ENCODE data around the gene RBKS. TPM values are rescaled to one million over a fixed set of nuclear protein-coding genes. Genes with fewer than 3 reads are reported as not detected.

RBKS gene
- total and polyA plus RNA-seq, 8 donors = 1.5 to 3.9 (median 2.4) TPM

GRCh38 chr2:27852691-27853090 lies 37.5 kb downstream of the RBKS start:
- no peak for FAIRE-seq
- H3K4me3 ChIP-seq = no peak overlapping the region
- no peaks in the 10 kb centered on the region for H3K36me3 ChIP-seq
- no peak for DNase-seq
- no peaks in the 10 kb centered on the region for H3K9me3 ChIP-seq
- intact Hi-C loops (cut with DNase I) = no loop called here
- no peak for TF ChIP-seq CTCF (IDR thresholded peaks at IDR 0.05)
- H3K4me1 ChIP-seq = peaks cover 0 to 7% (median 0%) of the 10 kb centered on the region in 3 donors
- ATAC-seq = no peak
- no peaks in the 10 kb centered on the region for H3K27me3 ChIP-seq
- WGBS, 2 donors = 96 to 97% methylated on average over 1 of the region's 1 CpG
- H3K27ac ChIP-seq = no peak overlapping the region

- Histone ChIP-seq H3K9me3 (no peaks in the 10 kb centered on the region), H3K4me1 (peaks cover 0 to 7% (median 0%) of the 10 kb centered on the region in 3 donors), H3K27me3 (no peaks in the 10 kb centered on the region), H3K4me3 (no peak overlapping the region), H3K27ac (no peak overlapping the region), H3K36me3 (peaks cover 0 to 5% (median 0%) of the 10 kb centered on the region in 3 donors)
- no peak for TF ChIP-seq CTCF (IDR thresholded peaks at IDR 0.05)
- intact Hi-C loops (cut with DNase I) = no loop called here
- no peak for DNase-seq
- no peak for FAIRE-seq
- no peak for ATAC-seq
- 93 to 94% methylated on average over 3 of the region's 3 CpGs for WGBS, 2 donors
Observed at GRCh38 chr2:27849558-27850205, 40.5 kb downstream of the RBKS start.

DNA sequence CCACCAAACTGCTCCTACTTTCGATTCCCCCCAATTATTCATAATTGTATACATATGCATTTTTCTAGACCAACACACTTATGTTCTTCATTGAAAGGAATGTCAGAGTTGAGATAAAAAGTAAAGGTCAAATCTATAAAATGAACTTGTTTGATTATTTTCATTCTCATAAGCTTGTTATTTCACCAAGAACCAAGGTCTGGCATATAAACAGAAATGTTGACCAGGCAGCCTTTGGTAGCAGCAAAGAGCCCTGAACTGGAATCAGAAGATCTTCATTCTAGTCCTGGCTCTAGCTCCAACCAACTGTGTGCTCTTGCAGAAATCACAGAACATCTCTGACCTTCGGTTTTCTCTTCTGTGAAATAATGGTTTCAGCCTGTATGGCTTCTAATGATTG lies 42.9 kb downstream of the RBKS start:
- DNase-seq (no peak), FAIRE-seq (no peak), ATAC-seq (no peak)
- H3K9me3 ChIP-seq = no peaks in the 10 kb centered on the region
- peaks cover 0 to 5% (median 0%) of the 10 kb centered on the region in 3 donors for H3K36me3 ChIP-seq
- no peaks in the 10 kb centered on the region for H3K27me3 ChIP-seq
- WGBS, 2 donors = 81 to 87% methylated on average over 2 of the region's 2 CpGs
- TF ChIP-seq CTCF (IDR thresholded peaks at IDR 0.05) = no peak
- no peak overlapping the region for H3K4me3 ChIP-seq
- H3K4me1 ChIP-seq = no peaks in the 10 kb centered on the region
- intact Hi-C loops (cut with DNase I) = no loop called here
- no peak overlapping the region for H3K27ac ChIP-seq

DNA sequence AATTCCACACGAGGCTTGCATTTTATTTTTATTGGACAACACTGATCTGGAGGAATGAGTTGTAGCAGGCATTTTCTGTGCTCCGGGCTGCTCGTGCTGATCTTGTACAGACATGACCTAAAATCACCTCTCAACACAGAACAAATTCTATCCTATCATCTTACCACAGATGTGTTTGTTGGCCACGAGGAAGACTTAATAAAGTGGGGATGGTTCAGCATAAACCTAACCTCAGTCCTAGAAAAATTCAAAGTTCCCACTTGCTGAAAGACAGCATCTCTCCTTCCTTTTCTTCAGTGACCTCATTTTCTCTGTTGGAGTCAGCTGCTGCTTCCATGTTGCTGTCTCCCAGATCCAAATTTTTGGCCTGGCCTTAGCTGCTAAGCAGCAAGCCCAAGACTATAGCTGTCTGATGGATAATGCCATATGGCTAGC lies 45.3 kb downstream of the RBKS start:
- Histone ChIP-seq H3K27ac (no peak overlapping the region), H3K36me3 (peaks cover 0 to 5% (median 0%) of the 10 kb centered on the region in 3 donors), H3K4me3 (no peak overlapping the region), H3K27me3 (no peaks in the 10 kb centered on the region), H3K4me1 (no peaks in the 10 kb centered on the region), H3K9me3 (no peaks in the 10 kb centered on the region)
- FAIRE-seq (no peak), ATAC-seq (no peak), DNase-seq (no peak)
- intact Hi-C loops (cut with DNase I) = no loop called here
- no peak for TF ChIP-seq CTCF (IDR thresholded peaks at IDR 0.05)
- WGBS, 2 donors = 81 to 91% methylated on average over 4 of the region's 4 CpGs

GRCh38 chr2:27843992-27844391 lies 46.2 kb downstream of the RBKS start:
- Histone ChIP-seq H3K9me3 (no peaks in the 10 kb centered on the region), H3K27me3 (no peaks in the 10 kb centered on the region), H3K27ac (no peak overlapping the region), H3K4me3 (no peak overlapping the region), H3K36me3 (peaks cover 0 to 5% (median 0%) of the 10 kb centered on the region in 3 donors), H3K4me1 (no peaks in the 10 kb centered on the region)
- WGBS, 2 donors = 98 to 100% methylated on average over 7 of the region's 7 CpGs
- TF ChIP-seq CTCF (IDR thresholded peaks at IDR 0.05) = no peak
- FAIRE-seq = no peak
- no peak for ATAC-seq
- intact Hi-C loops (cut with DNase I) = no loop called here
- DNase-seq = no peak
